A673 (cell line): ENCODE results near the gene PAK1IP1.

Experiments used
- EZH2 ChIP-seq: fragments of 200-600 bp; sonication (generic); IDR thresholded peaks from 2 replicates; pipeline ENCODE4 v1.6.1; 2017; ENCODE audit warnings: borderline replicate concordance, low read depth, mild to moderate bottlenecking, mixed read lengths, antibody characterized with exemption, low read length; ENCODE audit not compliant: poor library complexity, severe bottlenecking
- TF ChIP-seq, protein P1 (sequence below): fragments of 300-800, 200-600 bp; sonication (generic); conservative IDR thresholded peaks from 2 replicates; pipeline ENCODE4 v1.5.1; 2017; ENCODE audit warnings: low read depth, mild to moderate bottlenecking, antibody characterized with exemption, low read length, moderate library complexity, mixed read lengths

DNA sequence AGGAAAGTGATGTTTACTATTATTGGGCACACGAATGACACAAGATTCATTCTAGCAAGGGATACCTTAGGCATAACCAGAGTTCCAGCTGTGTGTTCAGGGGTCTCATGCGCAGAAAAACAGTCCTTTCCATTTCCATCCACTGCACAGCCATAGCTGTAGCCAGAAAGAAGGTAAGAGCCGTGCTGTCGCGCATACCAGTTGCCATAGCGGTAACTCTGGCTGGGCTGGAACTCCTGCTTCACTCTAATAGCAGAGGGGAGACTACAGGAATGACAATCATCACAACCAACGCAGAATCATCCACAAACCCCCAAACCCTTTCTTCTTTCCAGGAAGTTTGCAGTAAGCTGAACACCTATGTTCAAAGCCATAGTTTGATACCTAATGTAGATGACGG lies 7.9 kb upstream of the PAK1IP1 start:
- no peak for TF ChIP-seq EZH2
- TF ChIP-seq, protein P1, sequence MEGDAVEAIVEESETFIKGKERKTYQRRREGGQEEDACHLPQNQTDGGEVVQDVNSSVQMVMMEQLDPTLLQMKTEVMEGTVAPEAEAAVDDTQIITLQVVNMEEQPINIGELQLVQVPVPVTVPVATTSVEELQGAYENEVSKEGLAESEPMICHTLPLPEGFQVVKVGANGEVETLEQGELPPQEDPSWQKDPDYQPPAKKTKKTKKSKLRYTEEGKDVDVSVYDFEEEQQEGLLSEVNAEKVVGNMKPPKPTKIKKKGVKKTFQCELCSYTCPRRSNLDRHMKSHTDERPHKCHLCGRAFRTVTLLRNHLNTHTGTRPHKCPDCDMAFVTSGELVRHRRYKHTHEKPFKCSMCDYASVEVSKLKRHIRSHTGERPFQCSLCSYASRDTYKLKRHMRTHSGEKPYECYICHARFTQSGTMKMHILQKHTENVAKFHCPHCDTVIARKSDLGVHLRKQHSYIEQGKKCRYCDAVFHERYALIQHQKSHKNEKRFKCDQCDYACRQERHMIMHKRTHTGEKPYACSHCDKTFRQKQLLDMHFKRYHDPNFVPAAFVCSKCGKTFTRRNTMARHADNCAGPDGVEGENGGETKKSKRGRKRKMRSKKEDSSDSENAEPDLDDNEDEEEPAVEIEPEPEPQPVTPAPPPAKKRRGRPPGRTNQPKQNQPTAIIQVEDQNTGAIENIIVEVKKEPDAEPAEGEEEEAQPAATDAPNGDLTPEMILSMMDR, result no peak
